ENCODE data around the gene FLG2.

The FLG2 gene

GRCh38 chr1:152359906-152360305 is at the start of gene FLG2:
TSS of gene FLG2 (minus strand) at chr1:152360006. CDS start at chr1:152358884, 1,122 bp downstream.
- no peak for DNase-seq (ENCODE audit: low spot score)

GRCh38 chr1:152408664-152409063 is 48.9 kb upstream of the FLG2 start:
- DNase-seq (ENCODE audit: low spot score) = no peak

- DNase-seq (ENCODE audit: low spot score) = no peak
These were observed 39.2 kb upstream of the FLG2 start for GRCh38 chr1:152398812-152399698.

- no peak for DNase-seq (ENCODE audit: low spot score)
These were observed 37.7 kb upstream of the FLG2 start for GRCh38 chr1:152397474-152397873.

- DNase-seq (ENCODE audit: low spot score) = no peak
These were observed 34.3 kb upstream of the FLG2 start for GRCh38 chr1:152394151-152394550.

GRCh38 chr1:152392909-152393308 is 33.1 kb upstream of the FLG2 start:
- DNase-seq (ENCODE audit: low spot score) = no peak

GRCh38 chr1:152388889-152389288 is 29.1 kb upstream of the FLG2 start:
- no peak for DNase-seq (ENCODE audit: low spot score)

GRCh38 chr1:152386940-152387339 is 27.1 kb upstream of the FLG2 start:
- DNase-seq (ENCODE audit: low spot score) = no peak

- DNase-seq (ENCODE audit: low spot score) = no peak
These were observed 21.1 kb upstream of the FLG2 start for GRCh38 chr1:152380932-152381331.

GRCh38 chr1:152374451-152374850 is 14.6 kb upstream of the FLG2 start:
- DNase-seq (ENCODE audit: low spot score) = no peak

- no peak for DNase-seq (ENCODE audit: low spot score)
These were observed 12.9 kb upstream of the FLG2 start for GRCh38 chr1:152372672-152373071.

GRCh38 chr1:152367436-152367835 is 7.6 kb upstream of the FLG2 start:
- no peak for DNase-seq (ENCODE audit: low spot score)

- DNase-seq (ENCODE audit: low spot score) = no peak
These were observed 3.1 kb downstream of the FLG2 start for GRCh38 chr1:152356736-152357135.

- DNase-seq (ENCODE audit: low spot score) = no peak
These were observed 10.2 kb downstream of the FLG2 start for GRCh38 chr1:152349611-152350010.

GRCh38 chr1:152348447-152348846 is 11.4 kb downstream of the FLG2 start:
- no peak for DNase-seq (ENCODE audit: low spot score)

- peak; percentile 28 for DNase-seq (ENCODE audit: low spot score)
These were observed 12.6 kb downstream of the FLG2 start for GRCh38 chr1:152347116-152347728.

- DNase-seq (ENCODE audit: low spot score) = no peak
These were observed 15.4 kb downstream of the FLG2 start for GRCh38 chr1:152344438-152344837.

- DNase-seq (ENCODE audit: low spot score) = no peak
These were observed 16.8 kb downstream of the FLG2 start for GRCh38 chr1:152343006-152343405.

GRCh38 chr1:152335399-152335798 is 24.4 kb downstream of the FLG2 start:
- no peak for DNase-seq (ENCODE audit: low spot score)

- no peak for DNase-seq (ENCODE audit: low spot score)
These were observed 30.9 kb downstream of the FLG2 start for GRCh38 chr1:152328801-152329391.

- no peak for DNase-seq (ENCODE audit: low spot score)
These were observed 34.7 kb downstream of the FLG2 start, which contains the start of gene FLG for GRCh38 chr1:152325111-152325510. TSS of gene FLG (minus strand) at chr1:152325239. CDS start at chr1:152315456, 9,783 bp downstream.

GRCh38 chr1:152313970-152314369 is 45.8 kb downstream of the FLG2 start:
- no peak for DNase-seq (ENCODE audit: low spot score)

GRCh38 chr1:152313319-152313801 is 46.4 kb downstream of the FLG2 start:
- no peak for DNase-seq (ENCODE audit: low spot score)
